MM.1S (cell line): ENCODE results near the gene EMB.
"Not testable (repeated sequence)": the region's sequence is repeated elsewhere in the genome, so short reads cannot be mapped to it uniquely, and the experiment has no call there.

Experiments used
- DNase-seq: peaks from one replicate; pipeline ENCODE4 v3.0.0-alpha.2; 2015
- H2AFZ ChIP-seq: fragments of 300-600 bp; sonication (generic); 2 replicates; pipeline ENCODE4 v1.6.0; 2016; ENCODE audit warnings: antibody characterized with exemption, low read length
- H3F3A ChIP-seq: fragments of 300-600 bp; sonication (generic); 2 replicates; pipeline ENCODE4 v1.6.1; 2016; ENCODE audit warnings: mild to moderate bottlenecking, antibody characterized with exemption, low read length, moderate library complexity, mixed read lengths; ENCODE audit not compliant: insufficient read depth
- H3K27ac ChIP-seq: fragments of 300-600 bp; sonication (generic); 2 replicates; pipeline ENCODE4 v1.5.1; 2016; ENCODE audit warnings: mild to moderate bottlenecking, low read length
- H3K27me3 ChIP-seq: fragments of 300-600 bp; sonication (generic); replicated peaks from 2 replicates; pipeline ENCODE4 v1.6.0; 2016; ENCODE audit warnings: low read length; ENCODE audit not compliant: insufficient read depth
- H3K36me3 ChIP-seq: fragments of 300-600 bp; sonication (generic); replicated peaks from 2 replicates; pipeline ENCODE4 v1.6.1; 2016; ENCODE audit warnings: mild to moderate bottlenecking, low read length, mixed read lengths; ENCODE audit not compliant: insufficient read depth
- H3K4me1 ChIP-seq: fragments of 300-600 bp; sonication (generic); 2 replicates; pipeline ENCODE4 v1.6.1; 2016; ENCODE audit warnings: low read length, mixed read lengths
- H3K4me2 ChIP-seq: fragments of 300-600 bp; sonication (generic); 2 replicates; pipeline ENCODE4 v1.6.0; 2016; ENCODE audit warnings: low read depth, low read length
- H3K4me3 ChIP-seq: fragments of 300-600 bp; sonication (generic); 2 replicates; pipeline ENCODE4 v1.5.1; 2016; ENCODE audit warnings: low read length, mixed read lengths
- H3K79me2 ChIP-seq: fragments of 300-600 bp; sonication (generic); 2 replicates; pipeline ENCODE4 v1.6.1; 2016; ENCODE audit warnings: mixed run types, low read length, mixed read lengths
- H3K9ac ChIP-seq: fragments of 300-600 bp; sonication (generic); 2 replicates; pipeline ENCODE4 v1.6.1; 2016; ENCODE audit warnings: low read length, mixed read lengths
- H3K9me2 ChIP-seq: fragments of 300-600 bp; sonication (generic); replicated peaks from 2 replicates; pipeline ENCODE4 v1.6.1; 2016; ENCODE audit warnings: mild to moderate bottlenecking, low read length, mixed read lengths; ENCODE audit not compliant: insufficient read depth
- H3K9me3 ChIP-seq: fragments of 300-600 bp; sonication (generic); replicated peaks from 2 replicates; pipeline ENCODE4 v1.6.1; 2016; ENCODE audit warnings: mild to moderate bottlenecking, low read length, mixed read lengths; ENCODE audit not compliant: insufficient read depth
- H4K20me1 ChIP-seq: fragments of 300-600 bp; sonication (generic); 2 replicates; pipeline ENCODE4 v1.6.1; 2016; ENCODE audit warnings: mild to moderate bottlenecking, low read length, moderate library complexity, mixed read lengths; ENCODE audit not compliant: insufficient read depth
- CTCF ChIP-seq: fragments of 300-600 bp; sonication (generic); IDR thresholded peaks from 2 replicates; pipeline ENCODE4 v1.5.1; 2016; ENCODE audit warnings: antibody characterized with exemption, low read length, mixed read lengths
- EZH2 ChIP-seq: fragments of 300-600 bp; sonication (generic); optimal IDR thresholded peaks from 2 replicates; pipeline ENCODE3; 2017; ENCODE audit warnings: low read depth, mild to moderate bottlenecking, antibody characterized with exemption, low read length, mixed read lengths
- EZH2phosphoT487 ChIP-seq: fragments of 300-600 bp; sonication (generic); IDR thresholded peaks from 2 replicates; pipeline ENCODE4 v1.6.1; 2018; ENCODE audit warnings: antibody characterized with exemption, low read length

EMB gene

GRCh38 chr5:50440651-50441492, at the start of gene EMB:
TSS of gene EMB (minus strand) at chr5:50441288. CDS start at chr5:50441151, 137 bp downstream.
- H3K27me3 ChIP-seq = no peaks in the 10 kb centered on the region
- H4K20me1 ChIP-seq = no peaks in the 10 kb centered on the region
- no peaks in the 10 kb centered on the region for H3K36me3 ChIP-seq
- H2AFZ ChIP-seq = peak within 1 kb of the TSS; percentile 56
- H3K4me2 ChIP-seq = peak within 1 kb of the TSS; percentile 66
- H3K9ac ChIP-seq = peak within 1 kb of the TSS; percentile 98
- H3K27ac ChIP-seq = peak within 1 kb of the TSS; percentile 99
- H3K9me2 ChIP-seq = no peaks in the 10 kb centered on the region
- peak within 1 kb of the TSS; percentile 90 for H3K4me3 ChIP-seq
- DNase-seq = peak; percentile 92
- TF ChIP-seq EZH2phosphoT487 (no peak), CTCF (peak; percentile 53)
- H3K9me3 ChIP-seq = no peaks in the 10 kb centered on the region
- peaks cover 29% of the 10 kb centered on the region for H3F3A ChIP-seq
- peaks cover 21% of the 10 kb centered on the region for H3K4me1 ChIP-seq
- peaks cover 27% of the 10 kb centered on the region for H3K79me2 ChIP-seq

GRCh38 chr5:50489491-50489890, 48.4 kb upstream of the EMB start:
- not testable (repeated sequence) for DNase-seq, H2AFZ ChIP-seq, H4K20me1 ChIP-seq

GRCh38 chr5:50478790-50479189, 37.7 kb upstream of the EMB start:
- not testable (repeated sequence) for H4K20me1 ChIP-seq, H3K4me3 ChIP-seq, H3K4me2 ChIP-seq, DNase-seq, H3K9me2 ChIP-seq, H3K9ac ChIP-seq, H3K79me2 ChIP-seq, H3K27ac ChIP-seq, H3K36me3 ChIP-seq, H3K9me3 ChIP-seq, H3F3A ChIP-seq, H3K27me3 ChIP-seq, H2AFZ ChIP-seq
- peaks cover 11% of the 10 kb centered on the region for H3K4me1 ChIP-seq

More at GRCh38 chr5:50489491-50489890, 48.4 kb upstream of the EMB start:
- H3K4me3 ChIP-seq, H3K9me2 ChIP-seq, H3K79me2 ChIP-seq, H3K9ac ChIP-seq, H3F3A ChIP-seq, H3K27me3 ChIP-seq, H3K4me2 ChIP-seq, H3K36me3 ChIP-seq, H3K9me3 ChIP-seq, H3K27ac ChIP-seq, H3K4me1 ChIP-seq: not testable (repeated sequence)

- peaks cover 11% of the 10 kb centered on the region for H3K4me1 ChIP-seq
- no peaks in the 10 kb centered on the region for H4K20me1 ChIP-seq
- TF ChIP-seq EZH2 (no peak), EZH2phosphoT487 (no peak), CTCF (no peak)
- H3K9me2 ChIP-seq = no peaks in the 10 kb centered on the region
- no peak overlapping the region for H3K9ac ChIP-seq
- H3K27me3 ChIP-seq = no peaks in the 10 kb centered on the region
- no peak overlapping the region for H3K27ac ChIP-seq
- H3K79me2 ChIP-seq = no peaks in the 10 kb centered on the region
- no peak overlapping the region for H3K4me3 ChIP-seq
- H3K36me3 ChIP-seq = no peaks in the 10 kb centered on the region
- no peaks in the 10 kb centered on the region for H3K9me3 ChIP-seq
- no peak overlapping the region for H2AFZ ChIP-seq
- peak overlapping the region; percentile 34; the same call in 1 of the 2 replicates for H3K4me2 ChIP-seq
- no peaks in the 10 kb centered on the region for H3F3A ChIP-seq
- DNase-seq = peak; percentile 63
These were observed 35.5 kb upstream of the EMB start for GRCh38 chr5:50476549-50476948.

GRCh38 chr5:50465015-50465414, 23.9 kb upstream of the EMB start:
- H3K4me1 ChIP-seq = not testable (repeated sequence)

More at GRCh38 chr5:50465015-50465414, 23.9 kb upstream of the EMB start:
- H3K4me2 ChIP-seq, H3K27ac ChIP-seq, H3K4me3 ChIP-seq, DNase-seq, H3K36me3 ChIP-seq, H3K27me3 ChIP-seq, H3K9ac ChIP-seq, H3K9me3 ChIP-seq, H3K9me2 ChIP-seq, H4K20me1 ChIP-seq, H2AFZ ChIP-seq, H3F3A ChIP-seq, H3K79me2 ChIP-seq: not testable (repeated sequence)
